GM21367 (cell line): ENCODE data around the gene KRT15.

Source experiments
- ATAC-seq: cut with Tn5 transposase; IDR thresholded peaks from one replicate; pipeline ENCODE4 v1.9.1; 2021; ENCODE audit not compliant: unreplicated experiment

The KRT15 gene

GRCh38 chr17:41483991-41484826 lies 34.5 kb downstream of the KRT15 start:
- ATAC-seq = no peak

GRCh38 chr17:41483531-41483930 lies 35.2 kb downstream of the KRT15 start:
- no peak for ATAC-seq

GRCh38 chr17:41481036-41481435 lies 37.7 kb downstream of the KRT15 start, which contains the start of gene KRT35:
TSS of gene KRT35 (minus strand) at chr17:41481151. CDS start at chr17:41481097, 54 bp downstream.
- no peak for ATAC-seq

GRCh38 chr17:41480581-41480980 lies 38.1 kb downstream of the KRT15 start:
- no peak for ATAC-seq

- ATAC-seq = no peak
Observed at GRCh38 chr17:41480136-41480535, 38.6 kb downstream of the KRT15 start.

- no peak for ATAC-seq
Observed at GRCh38 chr17:41478237-41478636, 40.5 kb downstream of the KRT15 start.

- no peak for ATAC-seq
Observed at GRCh38 chr17:41476866-41477815, 41.5 kb downstream of the KRT15 start.

- ATAC-seq = no peak
Observed at GRCh38 chr17:41475421-41475820, 43.3 kb downstream of the KRT15 start.

GRCh38 chr17:41474863-41475262 lies 43.8 kb downstream of the KRT15 start:
- no peak for ATAC-seq

- no peak for ATAC-seq
Observed at GRCh38 chr17:41468346-41468745, 50.3 kb downstream of the KRT15 start.

- ATAC-seq = no peak
Observed at GRCh38 chr17:41467561-41467960, 51.1 kb downstream of the KRT15 start.

GRCh38 chr17:41466988-41467387 lies 51.7 kb downstream of the KRT15 start, which contains the start of gene KRT32:
TSS of gene KRT32 (minus strand) at chr17:41467386. CDS start at chr17:41467325, 61 bp downstream.
- ATAC-seq = no peak

GRCh38 chr17:41464682-41465081 lies 54.0 kb downstream of the KRT15 start:
- no peak for ATAC-seq

GRCh38 chr17:41464173-41464572 lies 54.5 kb downstream of the KRT15 start:
- no peak for ATAC-seq

GRCh38 chr17:41463746-41464145 lies 54.9 kb downstream of the KRT15 start:
- no peak for ATAC-seq
